Naive B cell (primary cell): ENCODE data around the gene VWA5B2. TPM values are rescaled to one million over a fixed set of nuclear protein-coding genes. Genes with fewer than 3 reads are reported as not detected.

Experiments used
- ATAC-seq, 2 donors: fragments of 150-1000 bp; cut with Tn5 transposase; 2 replicates each; pipeline ENCODE4 v1.10.0; 2021; ENCODE audit warnings: low read depth in 2 of 2, mild to moderate bottlenecking in 2 of 2, moderate library complexity in 2 of 2
- DNase-seq: peaks from one replicate; pipeline ENCODE4 v3.0.0; 2022
- H3K27ac Mint-ChIP-seq, 6 donors: one replicate each; pipeline ENCODE4 v1.8.0; 2020 to 2022; ENCODE audit warnings: mild to moderate bottlenecking in 6 of 6, mixed read lengths in 6 of 6, moderate library complexity in 5 of 6, inconsistent platforms in 2 of 6
- H3K27me3 Mint-ChIP-seq, 3 donors: one replicate each; pipeline ENCODE4 v1.8.0; 2021 to 2022; ENCODE audit warnings: mixed read lengths in 3 of 3, mild to moderate bottlenecking in 1 of 3
- H3K36me3 Mint-ChIP-seq, 2 donors: one replicate each; pipeline ENCODE4 v1.8.0; 2020 to 2022; ENCODE audit warnings: mixed read lengths in 2 of 2, inconsistent platforms in 1 of 2, mild to moderate bottlenecking in 1 of 2
- H3K4me1 Mint-ChIP-seq, 3 donors: one replicate each; pipeline ENCODE4 v1.8.0; 2020 to 2022; ENCODE audit warnings: mixed read lengths in 3 of 3, inconsistent platforms in 1 of 3, mild to moderate bottlenecking in 1 of 3, moderate library complexity in 1 of 3
- H3K4me3 Mint-ChIP-seq, 8 donors: one replicate each; pipeline ENCODE4 v1.8.0; 2020 to 2022; ENCODE audit warnings: mild to moderate bottlenecking in 8 of 8, mixed read lengths in 8 of 8, moderate library complexity in 8 of 8, inconsistent platforms in 2 of 8
- H3K9me3 Mint-ChIP-seq, 7 donors: one replicate each; pipeline ENCODE4 v1.8.0; 2020 to 2022; ENCODE audit warnings: mixed read lengths in 7 of 7, mild to moderate bottlenecking in 5 of 7, inconsistent platforms in 2 of 7, moderate library complexity in 1 of 7
- polyA plus RNA-seq, 6 donors: library from polyadenylated mRNA; unstranded; fragments of 300-500 nt; fragmentation: Illumina TruSeq; gene quantifications; one replicate each; pipeline ENCODE4 v1.2.3, GENCODE V29; 2021; ENCODE audit warnings: low read depth in 6 of 6

Gene VWA5B2
- polyA plus RNA-seq, 6 donors from 2014 or later: not detected

GRCh38 chr3:184196536-184196935, 32.8 kb upstream of the VWA5B2 start:
- Mint-ChIP-seq H3K27ac (peak overlapping the region in 1 of 6 donors; percentile 91), H3K4me1 (peaks cover 0 to 4% (median 0%) of the 10 kb centered on the region in 3 donors), H3K9me3 (no peaks in the 10 kb centered on the region), H3K27me3 (no peaks in the 10 kb centered on the region), H3K4me3 (no peak overlapping the region), H3K36me3 (peaks cover 7 to 30% of the 10 kb centered on the region in 2 donors)
- ATAC-seq (no peak), DNase-seq (no peak)

- H3K4me1 Mint-ChIP-seq: peaks cover 0 to 4% (median 0%) of the 10 kb centered on the region in 3 donors
- peaks cover 0 to 6% (median 0%) of the 10 kb centered on the region in 3 donors for H3K27me3 Mint-ChIP-seq
- DNase-seq (no peak), ATAC-seq (no peak)
- H3K27ac Mint-ChIP-seq: no peak overlapping the region
- no peaks in the 10 kb centered on the region for H3K9me3 Mint-ChIP-seq
- H3K36me3 Mint-ChIP-seq: peaks cover 7 to 14% of the 10 kb centered on the region in 2 donors
- no peak overlapping the region for H3K4me3 Mint-ChIP-seq
Measured at GRCh38 chr3:184198509-184198908, 30.9 kb upstream of the VWA5B2 start.

GRCh38 chr3:184200825-184201224, 28.6 kb upstream of the VWA5B2 start:
- Mint-ChIP-seq H3K9me3 (no peaks in the 10 kb centered on the region), H3K4me3 (no peak overlapping the region), H3K36me3 (peaks cover 0 to 2% of the 10 kb centered on the region in 2 donors), H3K27me3 (peaks cover 5 to 14% (median 7%) of the 10 kb centered on the region in 3 donors), H3K4me1 (peaks cover 0 to under 1% (median 0%) of the 10 kb centered on the region in 3 donors), H3K27ac (no peak overlapping the region)
- ATAC-seq (no peak), DNase-seq (no peak)

- no peaks in the 10 kb centered on the region for H3K4me1 Mint-ChIP-seq
Measured at GRCh38 chr3:184203526-184203925, 25.9 kb upstream of the VWA5B2 start.

GRCh38 chr3:184209146-184209923, 20.1 kb upstream of the VWA5B2 start:
- DNase-seq: no peak
- no peaks in the 10 kb centered on the region for H3K9me3 Mint-ChIP-seq
- peaks cover 22 to 32% (median 23%) of the 10 kb centered on the region in 3 donors for H3K27me3 Mint-ChIP-seq
- no peaks in the 10 kb centered on the region for H3K4me1 Mint-ChIP-seq
- H3K4me3 Mint-ChIP-seq: no peak overlapping the region
- no peaks in the 10 kb centered on the region for H3K36me3 Mint-ChIP-seq
- H3K27ac Mint-ChIP-seq: no peak overlapping the region
- no peak for ATAC-seq

More at GRCh38 chr3:184203526-184203925, 25.9 kb upstream of the VWA5B2 start:
- Mint-ChIP-seq H3K9me3 (no peaks in the 10 kb centered on the region), H3K27ac (no peak overlapping the region), H3K27me3 (peaks cover 18 to 29% (median 21%) of the 10 kb centered on the region in 3 donors), H3K36me3 (no peaks in the 10 kb centered on the region), H3K4me3 (no peak overlapping the region)
- ATAC-seq: no peak
- DNase-seq: no peak

GRCh38 chr3:184211297-184211696, 18.1 kb upstream of the VWA5B2 start:
- Mint-ChIP-seq H3K27me3 (peaks cover 19 to 27% (median 26%) of the 10 kb centered on the region in 3 donors), H3K4me3 (no peak overlapping the region), H3K36me3 (no peaks in the 10 kb centered on the region), H3K4me1 (no peaks in the 10 kb centered on the region), H3K9me3 (no peaks in the 10 kb centered on the region), H3K27ac (no peak overlapping the region)
- ATAC-seq (no peak), DNase-seq (no peak)

- ATAC-seq: no peak
- Mint-ChIP-seq H3K27ac (no peak overlapping the region), H3K4me3 (no peak overlapping the region), H3K27me3 (peaks cover 14 to 22% (median 22%) of the 10 kb centered on the region in 3 donors), H3K4me1 (no peaks in the 10 kb centered on the region), H3K36me3 (no peaks in the 10 kb centered on the region), H3K9me3 (no peaks in the 10 kb centered on the region)
- DNase-seq: no peak
Measured at GRCh38 chr3:184211718-184212117, 17.7 kb upstream of the VWA5B2 start.

- H3K9me3 Mint-ChIP-seq: no peaks in the 10 kb centered on the region
- no peak overlapping the region for H3K27ac Mint-ChIP-seq
- no peaks in the 10 kb centered on the region for H3K4me1 Mint-ChIP-seq
- DNase-seq (no peak), ATAC-seq (no peak)
- H3K4me3 Mint-ChIP-seq: no peak overlapping the region
- H3K27me3 Mint-ChIP-seq: peaks cover 23 to 25% (median 23%) of the 10 kb centered on the region in 3 donors
- H3K36me3 Mint-ChIP-seq: no peaks in the 10 kb centered on the region
Measured at GRCh38 chr3:184218814-184219213, 10.6 kb upstream of the VWA5B2 start.

- ATAC-seq (no peak), DNase-seq (no peak)
- no peak overlapping the region for H3K27ac Mint-ChIP-seq
- H3K4me1 Mint-ChIP-seq: peaks cover 0 to 3% (median 0%) of the 10 kb centered on the region in 3 donors
- no peak overlapping the region for H3K4me3 Mint-ChIP-seq
- peaks cover 29 to 47% (median 39%) of the 10 kb centered on the region in 3 donors for H3K27me3 Mint-ChIP-seq
- no peaks in the 10 kb centered on the region for H3K36me3 Mint-ChIP-seq
- H3K9me3 Mint-ChIP-seq: no peaks in the 10 kb centered on the region
Measured at GRCh38 chr3:184222521-184222920, 6.9 kb upstream of the VWA5B2 start.

GRCh38 chr3:184223946-184224345, 5.4 kb upstream of the VWA5B2 start:
- DNase-seq: no peak

GRCh38 chr3:184227481-184227935, 1.9 kb upstream of the VWA5B2 start:
- Mint-ChIP-seq H3K9me3 (no peaks in the 10 kb centered on the region), H3K4me1 (peaks cover 14 to 19% (median 18%) of the 10 kb centered on the region in 3 donors), H3K36me3 (peaks cover 0 to 9% of the 10 kb centered on the region in 2 donors), H3K27ac (peak overlapping the region in 1 of 6 donors; percentile 52), H3K4me3 (peak overlapping the region in 3 of 8 donors; percentile 6 to 61 (median 25)), H3K27me3 (peaks cover 48 to 76% (median 65%) of the 10 kb centered on the region in 3 donors)
- peak; percentile 21 to 27 for ATAC-seq
- peak; percentile 59 for DNase-seq

More at GRCh38 chr3:184223946-184224345, 5.4 kb upstream of the VWA5B2 start:
- Mint-ChIP-seq H3K9me3 (no peaks in the 10 kb centered on the region), H3K4me1 (peaks cover 6 to 10% (median 10%) of the 10 kb centered on the region in 3 donors), H3K27me3 (peaks cover 34 to 56% (median 48%) of the 10 kb centered on the region in 3 donors), H3K36me3 (no peaks in the 10 kb centered on the region), H3K27ac (peak overlapping the region in 1 of 6 donors; percentile 78), H3K4me3 (no peak overlapping the region)
- ATAC-seq: no peak

- peaks cover 53 to 78% (median 67%) of the 10 kb centered on the region in 3 donors for H3K27me3 Mint-ChIP-seq
- H3K4me3 Mint-ChIP-seq: peak overlapping the region; percentile 30 to 88 (median 79)
- peaks cover 14 to 19% (median 18%) of the 10 kb centered on the region in 3 donors for H3K4me1 Mint-ChIP-seq
- no peaks in the 10 kb centered on the region for H3K9me3 Mint-ChIP-seq
- peaks cover 0 to 12% of the 10 kb centered on the region in 2 donors for H3K36me3 Mint-ChIP-seq
- H3K27ac Mint-ChIP-seq: no peak overlapping the region
- ATAC-seq: no peak
- DNase-seq: no peak
Measured at GRCh38 chr3:184228376-184229137, 828 bp upstream of the VWA5B2 start.

GRCh38 chr3:184230081-184230602, 757 bp downstream of the VWA5B2 start:
- H3K9me3 Mint-ChIP-seq: no peaks in the 10 kb centered on the region
- H3K27ac Mint-ChIP-seq: no peak overlapping the region
- ATAC-seq: no peak
- peak overlapping the region in 6 of 8 donors; percentile 30 to 89 (median 80) for H3K4me3 Mint-ChIP-seq
- DNase-seq: no peak
- peaks cover 51 to 71% (median 70%) of the 10 kb centered on the region in 3 donors for H3K27me3 Mint-ChIP-seq
- peaks cover 0 to 12% of the 10 kb centered on the region in 2 donors for H3K36me3 Mint-ChIP-seq
- peaks cover 14 to 19% (median 18%) of the 10 kb centered on the region in 3 donors for H3K4me1 Mint-ChIP-seq
